Measurements from ENCODE around the gene OLIG1.
A peak's percentile ranks its signal among the peaks of the same experiment; 100 is the strongest.

Gene OLIG1

DNA sequence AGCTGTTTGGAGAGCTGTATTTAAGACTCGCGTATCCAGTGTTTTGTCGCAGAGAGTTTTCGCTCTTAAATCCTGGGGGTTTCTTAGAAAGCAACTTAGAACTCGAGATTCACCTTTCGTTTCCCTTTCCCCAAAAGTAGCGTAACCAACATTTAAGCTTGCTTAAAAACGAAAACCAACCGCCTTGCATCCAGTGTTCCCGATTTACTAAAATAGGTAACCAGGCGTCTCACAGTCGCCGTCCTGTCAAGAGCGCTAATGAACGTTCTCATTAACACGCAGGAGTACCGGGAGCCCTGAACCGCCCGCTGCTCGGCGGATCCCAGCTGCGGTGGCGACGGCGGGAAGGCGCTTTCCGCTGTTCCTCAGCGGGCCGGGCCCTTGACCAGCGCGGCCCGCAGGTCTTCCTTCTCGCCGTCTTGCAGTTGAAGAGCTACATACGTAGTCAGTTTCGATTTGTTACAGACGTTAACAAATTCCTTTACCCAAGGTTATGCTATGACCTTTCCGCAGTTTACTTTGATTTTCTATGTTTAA lies 1.9 kb downstream of the OLIG1 start:
- TF ChIP-seq, protein P1, sequence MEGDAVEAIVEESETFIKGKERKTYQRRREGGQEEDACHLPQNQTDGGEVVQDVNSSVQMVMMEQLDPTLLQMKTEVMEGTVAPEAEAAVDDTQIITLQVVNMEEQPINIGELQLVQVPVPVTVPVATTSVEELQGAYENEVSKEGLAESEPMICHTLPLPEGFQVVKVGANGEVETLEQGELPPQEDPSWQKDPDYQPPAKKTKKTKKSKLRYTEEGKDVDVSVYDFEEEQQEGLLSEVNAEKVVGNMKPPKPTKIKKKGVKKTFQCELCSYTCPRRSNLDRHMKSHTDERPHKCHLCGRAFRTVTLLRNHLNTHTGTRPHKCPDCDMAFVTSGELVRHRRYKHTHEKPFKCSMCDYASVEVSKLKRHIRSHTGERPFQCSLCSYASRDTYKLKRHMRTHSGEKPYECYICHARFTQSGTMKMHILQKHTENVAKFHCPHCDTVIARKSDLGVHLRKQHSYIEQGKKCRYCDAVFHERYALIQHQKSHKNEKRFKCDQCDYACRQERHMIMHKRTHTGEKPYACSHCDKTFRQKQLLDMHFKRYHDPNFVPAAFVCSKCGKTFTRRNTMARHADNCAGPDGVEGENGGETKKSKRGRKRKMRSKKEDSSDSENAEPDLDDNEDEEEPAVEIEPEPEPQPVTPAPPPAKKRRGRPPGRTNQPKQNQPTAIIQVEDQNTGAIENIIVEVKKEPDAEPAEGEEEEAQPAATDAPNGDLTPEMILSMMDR (IDR thresholded peaks at IDR 0.05; ENCODE audit: low read depth, low read length, missing control alignments): no peak
- H3K4me3 ChIP-seq (ENCODE audit: low read depth, low read length): peak overlapping the region; percentile 20
- DNase-seq: no peak
- in situ Hi-C loops (cut with HindIII; ENCODE audit: low pct_ligation_motif_present, low sequenced_read_pairs): no loop called here
- peaks cover 93% of the 10 kb centered on the region for H3K27me3 ChIP-seq (replicated peaks)
- H3K27ac ChIP-seq: no peak overlapping the region
- H3K36me3 ChIP-seq (replicated peaks): no peaks in the 10 kb centered on the region

DNA sequence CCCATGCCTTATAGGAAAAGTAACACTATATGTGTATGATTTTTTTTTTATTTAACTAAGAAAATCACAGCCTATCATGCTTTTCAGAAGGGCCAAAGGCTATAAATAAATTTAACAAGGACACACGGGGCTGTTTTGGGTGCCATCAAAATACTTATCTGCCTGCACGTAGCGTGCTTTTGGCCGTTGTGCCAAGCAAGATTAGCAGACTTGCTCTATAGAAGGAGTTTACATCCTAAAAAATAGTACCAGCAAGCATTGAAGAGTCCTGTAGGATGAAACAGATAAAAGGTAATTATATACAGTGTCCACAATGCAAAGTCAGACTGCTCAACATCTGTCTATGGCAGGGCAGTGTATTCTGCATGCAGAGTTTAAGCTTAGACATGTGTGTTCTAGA lies 3.7 kb downstream of the OLIG1 start:
- TF ChIP-seq, protein P1 (IDR thresholded peaks at IDR 0.05; ENCODE audit: low read depth, low read length, missing control alignments): no peak
- H3K27me3 ChIP-seq (replicated peaks): peaks cover 83% of the 10 kb centered on the region
- no peak overlapping the region for H3K27ac ChIP-seq
- no peak for DNase-seq
- in situ Hi-C loops (cut with HindIII; ENCODE audit: low pct_ligation_motif_present, low sequenced_read_pairs): no loop called here
- H3K36me3 ChIP-seq (replicated peaks): no peaks in the 10 kb centered on the region
- no peak overlapping the region for H3K4me3 ChIP-seq (ENCODE audit: low read depth, low read length)

DNA sequence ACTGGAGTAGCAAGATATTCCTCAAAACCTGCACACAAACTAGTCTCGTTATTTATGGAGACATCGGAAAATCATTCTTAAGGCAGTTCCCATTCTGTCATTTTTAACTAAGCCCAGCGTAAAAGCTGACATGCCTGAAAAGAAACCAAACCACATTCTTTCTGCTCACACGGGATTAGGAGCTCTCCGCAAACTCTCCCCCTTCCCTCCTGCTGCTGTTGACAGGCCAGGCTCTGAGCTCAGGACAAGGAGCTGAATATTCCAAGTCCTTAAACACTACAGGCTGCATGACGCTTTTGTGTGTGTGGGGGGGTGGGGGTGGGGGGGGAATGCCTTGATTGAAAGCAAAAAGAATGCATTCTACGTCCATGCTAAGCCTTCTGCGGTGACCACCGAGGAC lies 5.2 kb downstream of the OLIG1 start:
- no peak for DNase-seq
- TF ChIP-seq, protein P1 (IDR thresholded peaks at IDR 0.05; ENCODE audit: low read depth, low read length, missing control alignments): no peak
- in situ Hi-C loops (cut with HindIII; ENCODE audit: low pct_ligation_motif_present, low sequenced_read_pairs): no loop called here
- H3K36me3 ChIP-seq (replicated peaks): no peaks in the 10 kb centered on the region
- no peak overlapping the region for H3K4me3 ChIP-seq (ENCODE audit: low read depth, low read length)
- H3K27ac ChIP-seq: no peak overlapping the region
- H3K27me3 ChIP-seq (replicated peaks): peaks cover 69% of the 10 kb centered on the region

DNA sequence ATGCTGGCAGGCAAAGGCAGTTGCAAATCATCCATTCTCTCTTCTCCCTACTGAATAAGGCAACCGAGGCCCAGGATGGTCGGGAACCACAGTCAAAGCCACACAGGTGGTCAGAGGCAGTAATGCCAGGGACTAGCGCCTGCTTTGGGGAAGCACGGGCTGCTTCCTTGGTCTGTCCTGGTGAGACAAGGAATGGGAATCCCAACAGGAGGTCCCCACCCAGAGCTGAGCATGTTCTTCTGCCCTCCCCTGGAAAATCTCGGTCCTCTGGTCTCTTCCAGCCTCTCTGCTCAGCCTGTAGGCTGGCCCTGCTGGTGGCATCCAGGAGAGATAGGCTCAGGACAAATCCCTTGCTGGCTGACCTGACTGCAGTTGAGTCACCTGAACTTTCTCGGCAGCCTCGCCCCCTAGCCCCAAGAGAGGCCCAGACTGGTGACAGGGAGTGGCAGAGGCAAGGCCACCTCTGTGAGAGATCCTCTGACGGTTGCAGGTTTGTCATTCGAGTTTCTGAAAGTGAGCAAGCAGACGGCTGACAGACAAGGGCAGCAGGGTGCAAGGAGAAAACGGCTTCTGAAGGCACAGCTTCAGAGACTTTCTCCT lies 5.8 kb downstream of the OLIG1 start:
- Histone ChIP-seq H3K4me3 (ENCODE audit: low read depth, low read length) (no peak overlapping the region), H3K36me3 (replicated peaks) (no peaks in the 10 kb centered on the region), H3K27me3 (replicated peaks) (peaks cover 65% of the 10 kb centered on the region), H3K27ac (no peak overlapping the region)
- in situ Hi-C loops (cut with HindIII; ENCODE audit: low pct_ligation_motif_present, low sequenced_read_pairs): no loop called here
- TF ChIP-seq, protein P1 (IDR thresholded peaks at IDR 0.05; ENCODE audit: low read depth, low read length, missing control alignments): no peak
- no peak for DNase-seq

DNA sequence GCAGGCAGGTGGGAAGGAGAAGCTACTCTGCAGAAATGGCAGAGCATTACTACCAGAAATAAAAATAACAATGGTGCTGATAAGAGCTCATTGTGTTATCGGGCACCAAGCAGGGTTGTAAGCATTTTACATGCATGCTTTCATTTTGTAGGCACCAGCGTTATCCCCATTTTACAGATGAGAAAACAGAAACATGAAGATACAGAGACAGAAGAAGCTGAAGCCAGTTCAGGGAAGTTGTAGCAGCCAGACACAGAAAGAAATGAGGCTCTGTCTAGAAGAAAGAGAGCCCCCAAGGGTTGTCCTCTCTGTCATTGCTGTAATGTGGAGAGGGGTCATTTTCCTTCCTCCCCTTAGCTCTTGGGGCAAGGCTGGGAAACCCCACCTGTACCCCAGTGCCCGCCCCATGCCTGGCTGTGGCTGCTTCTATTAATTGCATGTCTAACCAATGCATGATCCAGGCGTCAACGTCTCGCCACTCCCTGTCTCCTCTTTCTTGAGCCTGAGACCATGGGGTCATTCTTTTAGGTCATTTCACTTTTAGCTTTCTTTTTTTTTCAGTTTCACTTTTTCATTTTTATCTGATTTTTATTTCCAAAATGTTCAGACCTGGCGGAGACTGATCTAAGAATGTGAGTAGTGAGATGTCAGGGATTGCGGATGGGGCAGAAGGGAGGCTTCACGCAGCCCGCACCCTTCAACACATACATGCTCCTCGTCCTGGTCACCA lies 6.8 kb downstream of the OLIG1 start:
- H3K36me3 ChIP-seq (replicated peaks): no peaks in the 10 kb centered on the region
- no peak overlapping the region for H3K27ac ChIP-seq
- no peak overlapping the region for H3K4me3 ChIP-seq (ENCODE audit: low read depth, low read length)
- TF ChIP-seq, protein P1 (IDR thresholded peaks at IDR 0.05; ENCODE audit: low read depth, low read length, missing control alignments): no peak
- in situ Hi-C loops (cut with HindIII; ENCODE audit: low pct_ligation_motif_present, low sequenced_read_pairs): no loop called here
- DNase-seq: no peak
- H3K27me3 ChIP-seq (replicated peaks): peaks cover 54% of the 10 kb centered on the region

Data from brain microvascular endothelial cell (primary cell).